Upper lobe of left lung (tissue), 6 donors: ENCODE measurements around the gene PROX1. TPM values are rescaled to one million over a fixed set of nuclear protein-coding genes. Genes with fewer than 3 reads are reported as not detected.

Source experiments
- ATAC-seq, 2 donors: fragments of 200-7000 bp; cut with Tn5 transposase; one replicate each; pipeline ENCODE4 v1.9.1; 2022; ENCODE audit warnings: mild to moderate bottlenecking in 2 of 2, moderate library complexity in 2 of 2; ENCODE audit not compliant: low FRiP score in 2 of 2
- DNase-seq, 2 donors: peaks; one replicate each; pipeline ENCODE4 v3.0.0-alpha.2; 2019 to 2020
- H3K27ac ChIP-seq, 4 donors: fragments of 200-600 bp; sonication (generic); one replicate each; pipeline ENCODE4 v1.5.1; 2016 to 2019
- H3K27me3 ChIP-seq, 4 donors: fragments of 200-600 bp; sonication (generic); one replicate each; pipeline ENCODE4 v1.5.1; 2017 to 2019
- H3K36me3 ChIP-seq, 4 donors: fragments of 200-600 bp; sonication (generic); one replicate each; pipeline ENCODE4 v1.5.1; 2016 to 2019
- H3K4me1 ChIP-seq, 4 donors: fragments of 200-600 bp; sonication (generic); one replicate each; pipeline ENCODE4 v1.5.1; 2018 to 2019
- H3K4me3 ChIP-seq, 4 donors: fragments of 200-600 bp; sonication (generic); one replicate each; pipeline ENCODE4 v1.5.1; 2017 to 2019; ENCODE audit warnings: mild to moderate bottlenecking in 2 of 4, moderate library complexity in 1 of 4
- H3K9me3 ChIP-seq, 4 donors: fragments of 200-600 bp; sonication (generic); one replicate each; pipeline ENCODE4 v1.5.1; 2018 to 2019
- CTCF ChIP-seq, 6 experiments: fragments of 450-650 bp in 4 of 6; fragments of 200-600 bp in 2 of 6; sonication (generic) in 2 of 6; IDR thresholded peaks; one replicate each; pipeline ENCODE4 v1.5.1; 2016 to 2019; ENCODE audit warnings: antibody characterized with exemption in 6 of 6
- EP300 ChIP-seq, 4 donors: sonication (generic); formaldehyde crosslinking; IDR thresholded peaks; one replicate each; pipeline ENCODE4 v1.5.1; 2017; ENCODE audit warnings: antibody characterized with exemption in 4 of 4, control low read depth in 2 of 4
- POLR2A ChIP-seq, 4 donors: fragments of 450-650 bp; IDR thresholded peaks; one replicate each; pipeline ENCODE4 v1.5.1; 2016 to 2017; ENCODE audit warnings: antibody characterized with exemption in 4 of 4, mild to moderate bottlenecking in 2 of 4
- POLR2AphosphoS5 ChIP-seq, 2 donors: sonication (generic); formaldehyde crosslinking; IDR thresholded peaks; one replicate each; pipeline ENCODE4 v1.5.1; 2017; ENCODE audit warnings: antibody characterized with exemption in 2 of 2
- WGBS, 2 donors: methylation state at CpG; one replicate each; pipeline ENCODE4 v1.1.5; 2017 to 2018; 5-methylcytosine and 5-hydroxymethylcytosine counted together
- total RNA-seq, 6 donors: library from RNA; depleted of rRNA in 4 of 6; stranded (reverse); fragments of >200 nt in 4 of 6; gene quantifications; one replicate each; pipeline versions ENCODE4 v1.1.0 to v1.2.1, GENCODE V29; 2016 to 2021
- donor health status: DM: no; HTN: no; CAD: no; lungs with moderate emphysema.
- donor health status: DM: no; HTN: yes; CAD: no; lungs with severe emphysema.

Gene PROX1
- total RNA-seq, 6 donors from 2014 or later, result 2.3 to 11.1 (median 3.8) TPM

- Histone ChIP-seq H3K27me3 (no peaks in the 10 kb centered on the region), H3K9me3 (no peaks in the 10 kb centered on the region), H3K36me3 (no peaks in the 10 kb centered on the region), H3K4me3 (no peak overlapping the region), H3K4me1 (no peaks in the 10 kb centered on the region), H3K27ac (no peak overlapping the region)
- WGBS, 2 donors, result 68 to 81% methylated on average over 6 of the region's 6 CpGs
- TF ChIP-seq CTCF (IDR thresholded peaks at IDR 0.05) (no peak), POLR2AphosphoS5 (IDR thresholded peaks at IDR 0.05) (no peak), POLR2A (IDR thresholded peaks at IDR 0.05) (no peak), EP300 (IDR thresholded peaks at IDR 0.05) (no peak)
- ATAC-seq (no peak), DNase-seq (no peak)
These were observed 42.0 kb downstream of the PROX1 start for GRCh38 chr1:214029796-214030195.

- WGBS, 2 donors, result 52 to 60% methylated on average over 5 of the region's 5 CpGs
- no peaks in the 10 kb centered on the region for H3K4me1 ChIP-seq
- H3K36me3 ChIP-seq, result no peaks in the 10 kb centered on the region
- TF ChIP-seq CTCF (IDR thresholded peaks at IDR 0.05) (no peak), EP300 (IDR thresholded peaks at IDR 0.05) (no peak), POLR2AphosphoS5 (IDR thresholded peaks at IDR 0.05) (no peak), POLR2A (IDR thresholded peaks at IDR 0.05) (no peak)
- no peaks in the 10 kb centered on the region for H3K9me3 ChIP-seq
- DNase-seq, result peak in 1 of 2 donors; percentile 34
- no peak overlapping the region for H3K4me3 ChIP-seq
- ATAC-seq, result no peak
- H3K27ac ChIP-seq, result no peak overlapping the region
- H3K27me3 ChIP-seq, result no peaks in the 10 kb centered on the region
These were observed 43.5 kb downstream of the PROX1 start for GRCh38 chr1:214031267-214031650.

GRCh38 chr1:214037468-214037867, 49.7 kb downstream of the PROX1 start:
- H3K4me1 ChIP-seq, result no peaks in the 10 kb centered on the region
- TF ChIP-seq POLR2AphosphoS5 (IDR thresholded peaks at IDR 0.05) (no peak), EP300 (IDR thresholded peaks at IDR 0.05) (no peak), CTCF (IDR thresholded peaks at IDR 0.05) (no peak), POLR2A (IDR thresholded peaks at IDR 0.05) (no peak)
- H3K4me3 ChIP-seq, result no peak overlapping the region
- no peaks in the 10 kb centered on the region for H3K27me3 ChIP-seq
- DNase-seq (peak in 1 of 2 donors; percentile 17), ATAC-seq (no peak)
- WGBS, 2 donors, result 88 to 90% methylated on average over 8 of the region's 8 CpGs
- no peak overlapping the region for H3K27ac ChIP-seq
- H3K9me3 ChIP-seq, result no peaks in the 10 kb centered on the region
- no peaks in the 10 kb centered on the region for H3K36me3 ChIP-seq

GRCh38 chr1:214039394-214040018, 51.7 kb downstream of the PROX1 start:
- whole genome bisulfite sequencing, 2 donors, result 82% methylated on average over 4 of the region's 4 CpGs
- Histone ChIP-seq H3K36me3 (no peaks in the 10 kb centered on the region), H3K4me3 (no peak overlapping the region), H3K27ac (no peak overlapping the region), H3K9me3 (no peaks in the 10 kb centered on the region), H3K27me3 (no peaks in the 10 kb centered on the region), H3K4me1 (no peaks in the 10 kb centered on the region)
- TF ChIP-seq CTCF (IDR thresholded peaks at IDR 0.05) (no peak), EP300 (IDR thresholded peaks at IDR 0.05) (no peak), POLR2AphosphoS5 (IDR thresholded peaks at IDR 0.05) (no peak), POLR2A (IDR thresholded peaks at IDR 0.05) (no peak)
- DNase-seq (no peak), ATAC-seq (no peak)

GRCh38 chr1:214043167-214043566, 55.4 kb downstream of the PROX1 start:
- no peak overlapping the region for H3K27ac ChIP-seq
- H3K4me3 ChIP-seq, result no peak overlapping the region
- H3K36me3 ChIP-seq, result no peaks in the 10 kb centered on the region
- ATAC-seq (no peak), DNase-seq (no peak)
- H3K9me3 ChIP-seq, result peaks cover 0 to 4% (median 2%) of the 10 kb centered on the region in 4 donors
- no peak for TF ChIP-seq POLR2A (IDR thresholded peaks at IDR 0.05)
- TF ChIP-seq CTCF (IDR thresholded peaks at IDR 0.05), result no peak
- TF ChIP-seq EP300 (IDR thresholded peaks at IDR 0.05), result no peak
- TF ChIP-seq POLR2AphosphoS5 (IDR thresholded peaks at IDR 0.05), result no peak
- WGBS, 2 donors, result 81 to 90% methylated on average over 3 of the region's 3 CpGs
- H3K27me3 ChIP-seq, result no peaks in the 10 kb centered on the region
- no peaks in the 10 kb centered on the region for H3K4me1 ChIP-seq
